LNCaP clone FGC (cell line): Measurements from ENCODE around the gene AKAP13.
A peak's percentile ranks its signal among the peaks of the same experiment; 100 is the strongest.

ENCODE experiments used
- DNase-seq: peaks from one replicate; pipeline ENCODE4 v3.0.0-alpha.2; 2011; ENCODE audit warnings: low read depth
- H3K4me3 ChIP-seq: 2 replicates; pipeline ENCODE4 v1.5.1; 2011; ENCODE audit warnings: mild to moderate bottlenecking, low read depth, low read length, control low read depth
- CTCF ChIP-seq: IDR thresholded peaks from 2 replicates; pipeline ENCODE4 v1.5.1; 2012; ENCODE audit warnings: mild to moderate bottlenecking; ENCODE audit not compliant: control insufficient read depth, insufficient read depth; ENCODE audit errors: extremely low read depth

The AKAP13 gene

GRCh38 chr15:85470563-85471271 is 90.3 kb downstream of the AKAP13 start:
- no peak for TF ChIP-seq CTCF
- no peak for DNase-seq
- peak overlapping the region; percentile 9; the same call in 1 of the 2 replicates for H3K4me3 ChIP-seq

DNA sequence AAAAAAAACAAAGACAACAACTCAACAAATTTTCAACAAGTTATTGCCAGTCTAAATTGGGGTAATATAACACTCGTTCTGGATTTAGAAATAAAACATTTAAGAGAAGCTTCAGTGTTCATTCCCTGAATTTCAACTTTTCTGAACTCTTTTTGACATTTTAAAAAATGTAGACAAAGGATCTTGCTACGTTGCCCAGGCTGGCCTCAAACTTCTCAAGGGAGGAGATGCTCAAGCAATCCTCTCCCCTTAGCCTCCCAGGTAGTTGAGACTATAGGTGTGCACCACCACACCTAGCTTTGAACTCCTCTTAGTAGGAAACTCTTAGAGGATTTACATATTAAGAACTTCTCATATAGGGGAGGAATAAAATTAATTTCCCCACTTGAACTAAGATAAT is 91.9 kb downstream of the AKAP13 start:
- DNase-seq, result no peak
- TF ChIP-seq CTCF, result no peak
- H3K4me3 ChIP-seq, result no peak overlapping the region

DNA sequence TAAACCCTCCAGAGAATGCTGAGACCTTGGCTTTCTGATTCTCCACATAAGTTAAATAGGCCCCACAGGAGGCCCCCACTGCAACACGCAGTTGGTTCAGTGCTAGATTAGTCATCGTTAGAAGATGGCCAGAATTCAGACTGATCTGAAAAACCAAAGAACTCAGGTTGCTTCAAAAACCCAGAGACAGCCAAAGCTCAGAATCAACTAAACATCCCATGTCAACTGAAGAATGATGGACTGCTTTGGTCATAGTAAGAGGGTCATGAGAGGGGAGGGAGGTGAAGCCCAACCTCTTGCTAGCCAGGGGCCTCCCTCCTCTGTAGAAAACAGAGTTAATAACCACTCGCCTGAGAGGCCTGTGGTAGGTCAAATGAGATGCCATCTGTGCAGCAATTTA is 93.1 kb downstream of the AKAP13 start:
- no peak for TF ChIP-seq CTCF
- no peak overlapping the region for H3K4me3 ChIP-seq
- no peak for DNase-seq

- no peak overlapping the region for H3K4me3 ChIP-seq
- no peak for TF ChIP-seq CTCF
- DNase-seq, result no peak
Measured at GRCh38 chr15:85474700-85475316, 94.4 kb downstream of the AKAP13 start.

DNA sequence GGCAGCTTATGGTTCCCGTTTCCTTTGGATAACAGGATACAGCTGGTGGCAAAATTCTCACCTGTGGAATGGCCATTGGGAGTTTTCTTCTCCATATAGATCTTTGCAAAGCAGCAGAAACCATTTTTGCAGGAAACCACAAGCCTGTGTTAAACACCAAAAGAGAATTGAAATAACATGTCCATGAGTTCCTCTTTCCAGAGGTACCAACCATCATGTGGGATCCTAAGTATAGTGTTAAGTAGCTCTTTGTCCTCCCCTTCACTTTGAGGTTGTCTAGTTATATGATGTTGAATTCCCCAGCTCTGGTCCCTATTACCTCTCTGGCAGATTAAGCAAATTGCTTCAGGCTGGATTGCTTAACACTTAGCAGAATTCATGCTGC is 94.9 kb downstream of the AKAP13 start:
- no peak for DNase-seq
- H3K4me3 ChIP-seq, result no peak overlapping the region
- no peak for TF ChIP-seq CTCF

DNA sequence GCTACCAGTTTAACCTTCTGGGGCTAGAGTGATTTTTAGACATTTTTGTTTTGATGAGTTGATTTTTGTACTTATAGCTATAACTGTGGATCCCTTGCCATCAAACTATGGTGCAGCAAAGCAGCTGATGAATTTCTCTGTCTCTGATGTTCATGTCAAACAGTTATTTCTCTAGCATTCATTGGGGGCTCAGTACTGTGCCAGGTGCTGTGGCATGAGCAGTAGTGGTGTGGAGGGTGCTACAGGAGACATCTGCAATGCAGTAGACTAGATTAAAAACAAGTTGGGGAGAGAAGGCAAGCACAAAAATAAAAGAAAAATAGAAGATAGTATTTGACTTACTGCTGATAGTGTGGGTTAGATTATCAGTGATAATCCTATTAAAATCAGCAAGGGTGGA is 95.3 kb downstream of the AKAP13 start:
- DNase-seq, result no peak
- no peak for TF ChIP-seq CTCF
- no peak overlapping the region for H3K4me3 ChIP-seq

GRCh38 chr15:85477061-85477460 is 96.7 kb downstream of the AKAP13 start:
- no peak for DNase-seq
- TF ChIP-seq CTCF, result no peak
- H3K4me3 ChIP-seq, result no peak overlapping the region
